ENCODE data around the gene TMEM212. TPM values are rescaled to one million over a fixed set of nuclear protein-coding genes. Genes with fewer than 3 reads are reported as not detected.

TMEM212 gene
- total RNA-seq, 1 experiment from 2014 or later, result not detected

GRCh38 chr3:171833789-171834460 lies 9.2 kb upstream of the TMEM212 start:
- H3K36me3 ChIP-seq, result no peaks in the 10 kb centered on the region
- H3K27ac ChIP-seq, result peak overlapping the region; percentile 32
- H3K27me3 ChIP-seq (replicated peaks), result no peaks in the 10 kb centered on the region
- H3K4me1 ChIP-seq (replicated peaks), result peaks cover 48% of the 10 kb centered on the region
- no peak overlapping the region for H3K4me3 ChIP-seq
- DNase-seq (ENCODE audit: low read depth in 1 of 2, low spot score in 2 of 2), result peak in 1 of 2 experiments; percentile 71
- no peaks in the 10 kb centered on the region for H3K9me3 ChIP-seq (replicated peaks)

GRCh38 chr3:171834461-171834801 lies 8.7 kb upstream of the TMEM212 start:
- Histone ChIP-seq H3K36me3 (no peaks in the 10 kb centered on the region), H3K9me3 (replicated peaks) (no peaks in the 10 kb centered on the region), H3K4me3 (no peak overlapping the region), H3K27me3 (replicated peaks) (no peaks in the 10 kb centered on the region), H3K4me1 (replicated peaks) (peaks cover 47% of the 10 kb centered on the region), H3K27ac (peak overlapping the region; percentile 23)
- DNase-seq (ENCODE audit: low read depth in 1 of 2, low spot score in 2 of 2), result no peak

GRCh38 chr3:171835116-171835515 lies 8.0 kb upstream of the TMEM212 start:
- no peak for DNase-seq (ENCODE audit: low read depth in 1 of 2, low spot score in 2 of 2)
- H3K27ac ChIP-seq, result no peak overlapping the region
- no peaks in the 10 kb centered on the region for H3K9me3 ChIP-seq (replicated peaks)
- H3K27me3 ChIP-seq (replicated peaks), result no peaks in the 10 kb centered on the region
- no peaks in the 10 kb centered on the region for H3K36me3 ChIP-seq
- H3K4me1 ChIP-seq (replicated peaks), result peaks cover 40% of the 10 kb centered on the region
- no peak overlapping the region for H3K4me3 ChIP-seq

DNA sequence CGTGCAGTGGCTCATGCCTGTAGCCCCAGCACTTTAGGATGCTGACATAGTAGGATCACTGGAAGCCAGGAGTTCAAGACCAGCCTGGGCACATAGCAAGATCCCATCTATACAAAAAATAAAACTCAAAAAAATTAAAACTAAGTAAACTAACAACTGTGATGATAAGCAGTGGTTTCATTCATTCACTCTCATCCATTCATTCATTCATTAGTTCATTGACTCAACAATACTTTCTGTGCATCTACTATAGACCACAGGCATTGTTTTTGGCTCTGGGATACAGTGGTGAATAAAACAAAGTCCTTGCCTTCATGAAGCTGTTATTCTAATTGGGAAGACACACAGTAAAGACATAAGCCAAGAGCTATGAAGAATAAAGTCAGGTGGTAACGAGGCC lies 7.5 kb upstream of the TMEM212 start:
- H3K36me3 ChIP-seq, result no peaks in the 10 kb centered on the region

GRCh38 chr3:171836855-171837254 lies 6.3 kb upstream of the TMEM212 start:
- Histone ChIP-seq H3K4me1 (replicated peaks) (peaks cover 38% of the 10 kb centered on the region), H3K9me3 (replicated peaks) (no peaks in the 10 kb centered on the region), H3K36me3 (no peaks in the 10 kb centered on the region), H3K27me3 (replicated peaks) (no peaks in the 10 kb centered on the region), H3K4me3 (no peak overlapping the region), H3K27ac (no peak overlapping the region)
- DNase-seq (ENCODE audit: low read depth in 1 of 2, low spot score in 2 of 2), result no peak

More for the DNA sequence above, 7.5 kb upstream of the TMEM212 start:
- peaks cover 38% of the 10 kb centered on the region for H3K4me1 ChIP-seq (replicated peaks)
- no peaks in the 10 kb centered on the region for H3K9me3 ChIP-seq (replicated peaks)
- H3K27me3 ChIP-seq (replicated peaks), result no peaks in the 10 kb centered on the region
- no peak overlapping the region for H3K27ac ChIP-seq
- DNase-seq (ENCODE audit: low read depth in 1 of 2, low spot score in 2 of 2), result no peak
- H3K4me3 ChIP-seq, result no peak overlapping the region

- Histone ChIP-seq H3K27me3 (replicated peaks) (no peaks in the 10 kb centered on the region), H3K36me3 (no peaks in the 10 kb centered on the region), H3K27ac (peak overlapping the region; percentile 49; the same call in 1 of the 2 replicates), H3K4me3 (no peak overlapping the region), H3K9me3 (replicated peaks) (no peaks in the 10 kb centered on the region), H3K4me1 (replicated peaks) (peaks cover 37% of the 10 kb centered on the region)
- DNase-seq (ENCODE audit: low read depth in 1 of 2, low spot score in 2 of 2), result no peak
Observed at GRCh38 chr3:171837698-171838097, 5.5 kb upstream of the TMEM212 start.

DNA sequence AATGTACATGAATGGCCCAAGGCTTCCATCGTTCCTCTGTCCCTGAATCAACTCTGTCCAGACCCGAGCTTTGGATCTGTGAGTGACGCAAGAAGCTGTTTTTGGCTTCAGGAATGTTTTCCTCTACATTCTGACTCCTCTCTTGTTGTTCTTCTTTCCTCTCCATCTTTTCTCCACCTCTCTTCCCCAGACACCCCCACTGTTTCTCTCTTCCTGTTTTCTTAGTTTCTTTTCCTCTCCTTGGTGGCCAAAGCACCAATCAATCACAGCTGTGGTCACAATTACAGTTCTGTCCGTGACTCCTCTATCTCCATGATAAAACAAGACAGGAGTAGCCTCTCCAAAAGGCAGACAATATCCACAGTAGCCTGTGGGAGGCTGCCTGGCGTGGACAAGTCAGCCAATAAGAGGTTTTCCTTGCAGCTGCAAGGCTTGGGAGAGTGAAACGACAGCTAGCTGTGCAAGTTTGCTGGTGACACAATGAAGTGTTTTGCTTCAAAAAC lies 4.9 kb upstream of the TMEM212 start:
- peak overlapping the region; percentile 13; the same call in 1 of the 2 replicates for H3K4me3 ChIP-seq
- H3K27ac ChIP-seq, result peak overlapping the region; percentile 49
- H3K9me3 ChIP-seq (replicated peaks), result no peaks in the 10 kb centered on the region
- H3K36me3 ChIP-seq, result no peaks in the 10 kb centered on the region
- DNase-seq (ENCODE audit: low read depth in 1 of 2, low spot score in 2 of 2), result peak in 1 of 2 experiments; percentile 58
- no peaks in the 10 kb centered on the region for H3K27me3 ChIP-seq (replicated peaks)
- peaks cover 37% of the 10 kb centered on the region for H3K4me1 ChIP-seq (replicated peaks)

DNA sequence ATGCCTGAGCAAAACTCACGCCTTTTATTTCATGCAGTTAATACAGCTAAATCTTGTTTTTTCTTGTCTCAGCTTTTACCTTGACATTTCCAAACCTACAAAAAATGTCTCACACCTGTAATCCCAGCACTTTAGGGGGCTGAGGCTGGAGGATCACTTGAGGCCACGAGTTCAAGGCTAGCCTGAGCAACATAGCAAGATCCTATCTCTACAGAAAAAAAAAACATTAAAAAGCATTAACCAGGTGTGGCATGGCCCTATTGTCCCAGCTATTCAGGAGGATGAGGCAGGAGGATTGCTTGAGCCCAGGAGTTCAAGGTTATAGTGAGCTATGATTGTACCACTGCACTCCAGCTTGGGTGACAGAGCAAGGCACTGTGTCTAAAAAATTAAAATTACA lies 3.9 kb upstream of the TMEM212 start:
- no peak overlapping the region for H3K4me3 ChIP-seq
- H3K9me3 ChIP-seq (replicated peaks), result no peaks in the 10 kb centered on the region
- no peak for DNase-seq (ENCODE audit: low read depth in 1 of 2, low spot score in 2 of 2)
- H3K27me3 ChIP-seq (replicated peaks), result no peaks in the 10 kb centered on the region
- no peaks in the 10 kb centered on the region for H3K36me3 ChIP-seq
- H3K4me1 ChIP-seq (replicated peaks), result peaks cover 28% of the 10 kb centered on the region
- no peak overlapping the region for H3K27ac ChIP-seq

DNA sequence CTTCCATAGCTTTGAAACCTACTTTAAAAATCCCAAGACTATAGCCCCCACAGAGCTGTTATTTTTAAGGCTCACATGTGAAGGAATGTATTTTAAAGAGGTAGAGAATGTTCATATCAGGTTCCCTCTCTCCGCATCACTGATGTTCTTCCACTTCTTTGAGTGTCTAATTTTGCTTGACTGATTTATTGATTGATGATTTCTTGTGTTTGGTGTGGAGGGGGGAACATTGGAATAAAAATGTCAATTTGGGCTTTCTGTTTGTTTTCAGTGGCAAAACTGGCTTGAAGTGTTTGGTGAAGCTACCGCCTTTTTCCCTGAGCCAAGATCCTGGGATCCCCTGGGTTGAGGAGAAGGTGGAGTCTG lies 2.7 kb upstream of the TMEM212 start:
- Histone ChIP-seq H3K36me3 (no peaks in the 10 kb centered on the region), H3K27ac (no peak overlapping the region), H3K9me3 (replicated peaks) (no peaks in the 10 kb centered on the region), H3K4me1 (replicated peaks) (peaks cover 31% of the 10 kb centered on the region), H3K27me3 (replicated peaks) (no peaks in the 10 kb centered on the region), H3K4me3 (no peak overlapping the region)
- no peak for DNase-seq (ENCODE audit: low read depth in 1 of 2, low spot score in 2 of 2)

DNA sequence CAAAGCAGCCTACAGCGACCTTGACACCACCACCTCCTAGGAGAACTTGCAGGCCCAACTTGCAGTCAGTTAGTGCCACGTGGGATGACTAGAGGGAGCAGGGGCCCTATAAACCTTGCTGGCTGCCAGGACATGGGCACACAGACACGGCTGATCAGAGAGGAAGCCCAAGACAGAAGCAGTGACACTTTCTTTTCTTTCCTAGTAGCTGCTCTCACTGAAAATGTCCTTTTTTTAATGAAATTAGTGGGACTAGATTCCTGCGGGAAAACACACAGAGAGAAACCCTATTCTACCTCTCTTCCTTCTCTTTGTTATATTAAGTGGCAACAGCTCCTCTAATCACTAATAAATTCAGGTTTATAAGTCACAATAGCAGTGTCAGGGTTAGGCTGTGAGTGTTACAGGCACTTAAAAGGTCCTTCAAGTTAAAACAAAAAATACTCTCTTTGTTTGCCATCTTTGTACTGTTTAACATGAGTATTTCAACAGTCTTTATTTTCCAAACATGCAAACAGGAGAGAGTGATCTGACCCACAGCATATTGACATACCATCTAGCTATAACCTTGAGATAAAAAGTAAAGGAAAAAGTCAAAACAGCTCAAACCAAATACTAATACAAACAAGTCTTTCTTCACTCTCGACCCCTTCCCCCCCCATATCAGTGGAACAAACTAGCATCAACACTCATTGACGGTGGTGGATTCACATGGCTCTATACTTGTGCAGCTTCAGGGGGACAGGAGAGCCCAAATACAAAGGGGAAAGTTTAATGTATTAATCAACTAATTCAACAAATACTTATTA lies 2.1 kb upstream of the TMEM212 start:
- Histone ChIP-seq H3K27me3 (replicated peaks) (no peaks in the 10 kb centered on the region), H3K36me3 (no peaks in the 10 kb centered on the region), H3K27ac (no peak overlapping the region), H3K9me3 (replicated peaks) (no peaks in the 10 kb centered on the region), H3K4me3 (no peak overlapping the region), H3K4me1 (replicated peaks) (peaks cover 31% of the 10 kb centered on the region)
- DNase-seq (ENCODE audit: low read depth in 1 of 2, low spot score in 2 of 2), result no peak

GRCh38 chr3:171841620-171842000 lies 1.5 kb upstream of the TMEM212 start:
- no peak for DNase-seq (ENCODE audit: low read depth in 1 of 2, low spot score in 2 of 2)
- Histone ChIP-seq H3K27me3 (replicated peaks) (no peaks in the 10 kb centered on the region), H3K27ac (no peak overlapping the region), H3K4me1 (replicated peaks) (peaks cover 36% of the 10 kb centered on the region), H3K9me3 (replicated peaks) (no peaks in the 10 kb centered on the region), H3K4me3 (no peak overlapping the region), H3K36me3 (no peaks in the 10 kb centered on the region)

DNA sequence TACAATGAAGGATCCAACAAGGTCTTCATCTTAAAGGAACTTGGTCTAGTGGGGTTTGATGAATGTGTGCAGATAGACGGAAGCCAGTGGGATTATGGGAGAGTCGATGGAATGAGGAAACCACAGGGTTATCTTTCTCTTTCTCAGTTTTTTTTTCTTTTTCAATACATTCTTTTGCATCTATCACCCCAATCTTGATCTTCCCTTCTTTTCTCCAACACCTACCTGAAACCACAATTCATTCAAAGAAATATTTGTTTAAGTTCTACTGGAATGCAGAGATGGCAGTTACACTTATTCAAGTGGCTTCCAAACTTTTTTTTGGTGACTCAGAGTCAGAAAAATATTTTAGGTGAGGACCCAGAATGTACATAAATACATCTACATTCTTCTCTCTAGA lies 1.7 kb downstream of the TMEM212 start:
- Histone ChIP-seq H3K27me3 (replicated peaks) (no peaks in the 10 kb centered on the region), H3K4me1 (replicated peaks) (peaks cover 25% of the 10 kb centered on the region), H3K36me3 (no peaks in the 10 kb centered on the region), H3K27ac (no peak overlapping the region), H3K4me3 (no peak overlapping the region), H3K9me3 (replicated peaks) (no peaks in the 10 kb centered on the region)
- DNase-seq (ENCODE audit: low read depth in 1 of 2, low spot score in 2 of 2), result no peak

DNA sequence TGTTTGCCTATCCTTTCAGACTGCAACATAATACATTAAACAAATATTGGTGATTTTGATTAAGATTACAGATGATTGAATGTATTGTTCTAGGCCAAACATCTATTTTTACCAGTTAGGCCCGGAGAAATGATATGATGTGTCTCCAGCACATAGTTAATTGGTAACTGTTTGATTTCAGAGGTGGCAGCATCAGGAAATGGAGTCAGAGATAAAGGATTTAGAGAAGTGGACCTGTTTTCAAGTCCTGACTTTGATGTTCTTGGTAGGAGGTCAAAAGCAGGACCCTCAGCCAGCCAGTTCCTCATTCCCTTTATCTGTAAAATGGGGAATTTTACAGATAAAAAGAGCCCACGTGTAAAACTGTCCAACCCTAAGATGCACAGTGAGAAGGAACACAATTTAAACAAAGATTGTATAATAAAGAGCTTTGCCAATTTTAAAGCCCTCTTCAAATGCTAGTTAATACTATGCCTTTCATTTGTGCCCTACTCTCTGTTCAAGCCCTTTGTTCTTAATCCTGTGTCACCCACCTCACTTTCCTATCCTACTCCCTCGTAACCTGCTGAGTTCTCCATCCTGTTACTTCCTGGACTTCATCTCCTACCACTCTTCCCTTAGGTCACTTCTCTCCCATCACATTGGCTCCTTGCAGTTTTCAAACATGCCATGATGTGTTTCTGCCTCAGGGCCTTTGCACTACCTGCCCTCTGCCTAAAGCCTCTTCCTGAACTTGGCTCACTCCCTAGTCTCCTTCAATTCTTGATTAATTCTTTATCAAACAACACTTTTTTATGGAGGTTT lies 2.5 kb downstream of the TMEM212 start:
- Histone ChIP-seq H3K27ac (no peak overlapping the region), H3K4me1 (replicated peaks) (peaks cover 25% of the 10 kb centered on the region), H3K4me3 (no peak overlapping the region), H3K36me3 (no peaks in the 10 kb centered on the region), H3K9me3 (replicated peaks) (no peaks in the 10 kb centered on the region), H3K27me3 (replicated peaks) (no peaks in the 10 kb centered on the region)
- DNase-seq (ENCODE audit: low read depth in 1 of 2, low spot score in 2 of 2), result no peak

DNA sequence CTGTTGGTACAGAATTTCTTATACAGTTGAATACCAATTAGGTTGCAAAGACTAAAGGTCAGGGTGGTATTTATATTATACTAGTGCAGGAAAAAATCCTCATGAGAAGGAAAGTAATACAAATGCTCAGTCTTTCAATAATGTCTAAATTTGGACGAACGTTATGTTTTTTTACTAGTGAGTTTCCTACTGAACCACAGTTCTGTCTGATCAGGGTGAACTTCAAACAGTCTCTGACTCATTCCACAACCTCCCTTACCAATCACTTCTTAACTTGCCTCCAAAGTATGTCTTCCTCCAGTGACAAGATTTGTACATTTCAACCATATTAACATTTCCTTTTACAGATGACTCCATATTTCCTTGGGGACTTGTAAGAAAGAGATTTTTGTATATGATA lies 3.4 kb downstream of the TMEM212 start:
- Histone ChIP-seq H3K27ac (no peak overlapping the region), H3K27me3 (replicated peaks) (no peaks in the 10 kb centered on the region), H3K9me3 (replicated peaks) (no peaks in the 10 kb centered on the region), H3K36me3 (no peaks in the 10 kb centered on the region), H3K4me1 (replicated peaks) (peaks cover 25% of the 10 kb centered on the region), H3K4me3 (no peak overlapping the region)
- no peak for DNase-seq (ENCODE audit: low read depth in 1 of 2, low spot score in 2 of 2)

Measured in SJSA1 (cell line).